Spinal cord (tissue), 10 donors: ENCODE data around the gene ZNF398. TPM values are rescaled to one million over a fixed set of nuclear protein-coding genes. Genes with fewer than 3 reads are reported as not detected.

Experiments
- DNase-seq, 6 donors: peaks; one replicate each; pipeline versions ENCODE4 v3.0.0 to v3.0.0-alpha.2; 2013 to 2015; ENCODE audit warnings: low spot score in 6 of 6, low read depth in 4 of 6
- H3K27ac ChIP-seq: one replicate; pipeline ENCODE4 v1.5.1; 2013; ENCODE audit warnings: low read depth, low read length, control low read depth
- H3K27me3 ChIP-seq: one replicate; pipeline ENCODE4 v1.6.1; 2013; ENCODE audit warnings: low read length; ENCODE audit not compliant: control insufficient read depth, insufficient read depth
- H3K36me3 ChIP-seq: one replicate; pipeline ENCODE4 v1.6.1; 2013; ENCODE audit warnings: low read length; ENCODE audit not compliant: control insufficient read depth, insufficient read depth
- H3K4me1 ChIP-seq: one replicate; pipeline ENCODE4 v1.6.1; 2013; ENCODE audit warnings: low read length; ENCODE audit not compliant: control insufficient read depth, insufficient read depth
- H3K4me3 ChIP-seq: one replicate; pipeline ENCODE4 v1.5.1; 2013; ENCODE audit warnings: low read depth, low read length, control low read depth
- H3K9me3 ChIP-seq: one replicate; pipeline ENCODE4 v1.6.1; 2013; ENCODE audit warnings: low read length; ENCODE audit not compliant: control insufficient read depth, insufficient read depth
- WGBS: methylation state at CpG from one replicate; pipeline ENCODE4 v1.1.5; 2013; ENCODE audit warnings: missing lambda C conversion rate; ENCODE audit not compliant: insufficient coverage; 5-methylcytosine and 5-hydroxymethylcytosine counted together
- polyA plus RNA-seq, 2 donors: library from polyadenylated mRNA; unstranded; fragments of 120-200 nt; gene quantifications; one replicate each; pipeline ENCODE4 v1.2.1, GENCODE V29; 2013; ENCODE audit not compliant: insufficient read length in 2 of 2
- small RNA-seq: library from RNA; depleted of rRNA; stranded (forward); fragments of <200 nt; gene quantifications from one replicate; pipeline ENCODE3, GENCODE V24; 2014; ENCODE audit warnings: low replicate concordance
- total RNA-seq, 2 donors: library from RNA; depleted of rRNA in 1 of 2; stranded (reverse); fragments of 120-200 nt in 1 of 2; fragments of >200 nt in 1 of 2; gene quantifications; one replicate each; pipeline versions ENCODE4 v1.2.3 to v1.2.4, GENCODE V29; 2013 to 2014
- donor health status: healthy.

ZNF398 gene
- total and polyA plus RNA-seq, 4 donors, result 15.1 to 16.2 (median 15.5) TPM

DNA sequence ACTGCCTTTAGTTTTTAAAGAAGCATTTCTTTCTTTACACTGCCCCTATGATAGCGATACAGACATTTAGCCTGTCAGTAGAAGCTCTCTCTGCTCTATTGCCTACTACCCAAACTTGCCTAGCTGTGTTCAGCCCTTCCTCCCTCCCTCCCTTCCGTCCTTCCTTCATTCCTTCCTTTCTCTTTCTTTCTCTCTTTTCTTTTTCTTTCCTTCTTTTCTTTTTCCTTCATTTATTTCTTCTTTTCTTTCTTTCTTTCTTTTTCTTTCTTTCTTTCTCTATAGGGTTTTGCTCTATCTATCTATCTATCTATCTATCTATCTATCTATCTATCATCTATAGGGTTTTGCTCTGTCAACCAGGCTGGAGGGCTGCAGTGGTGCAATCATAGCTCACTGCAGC is 85.1 kb downstream of the ZNF398 start:
- no peaks in the 10 kb centered on the region for H3K27me3 ChIP-seq
- H3K36me3 ChIP-seq, result no peaks in the 10 kb centered on the region
- DNase-seq, result no peak
- H3K4me1 ChIP-seq, result no peaks in the 10 kb centered on the region
- no peak overlapping the region for H3K4me3 ChIP-seq
- H3K27ac ChIP-seq, result no peak overlapping the region
- WGBS, result 82% methylated on average over 2 of the region's 2 CpGs
- H3K9me3 ChIP-seq, result no peaks in the 10 kb centered on the region

Small RNAs within 50 kb of the gene (small RNA-seq; reads per million reads assigned to genes)
- gene AC004890.1, result not detected
- gene RN7SL521P, result 4.9 reads per million, percentile 94 among the genes with 10 or more reads in this experiment

Other genes with a start within 250 kb of the ZNF398 start
- gene PDIA4, start 118.9 kb upstream of the ZNF398 start, total RNA-seq, result 100 to 1,000 TPM in 1 of 2 donors, 10 to 100 TPM in 1; 84.5 to 123 TPM
- 10 to 100 TPM; 80.2 to 86.4 TPM for gene PDIA4, start 118.9 kb upstream of the ZNF398 start, polyA plus RNA-seq
- 1 to 10 TPM; 9.6 to 9.7 TPM for gene ZNF786, start 56.7 kb upstream of the ZNF398 start, total RNA-seq
- 10 to 100 TPM; 10.2 to 10.8 TPM for gene ZNF786, start 56.7 kb upstream of the ZNF398 start, polyA plus RNA-seq
- 1 to 10 TPM; 5.7 to 5.8 TPM for gene ZNF425, start 21.1 kb upstream of the ZNF398 start, total RNA-seq
- gene ZNF425, start 21.1 kb upstream of the ZNF398 start, polyA plus RNA-seq, result 1 to 10 TPM; 6.1 to 6.3 TPM
- 10 to 100 TPM; 17.8 to 19.1 TPM for gene ZNF282, start 48.1 kb downstream of the ZNF398 start, total RNA-seq
- 10 to 100 TPM; 29.0 to 35.0 TPM for gene ZNF282, start 48.1 kb downstream of the ZNF398 start, polyA plus RNA-seq
- 1 to 10 TPM; 5.4 to 6.8 TPM for gene ZNF212, start 92.2 kb downstream of the ZNF398 start, total RNA-seq
- 10 to 100 TPM; 12.3 to 16.6 TPM for gene ZNF212, start 92.2 kb downstream of the ZNF398 start, polyA plus RNA-seq
- 10 to 100 TPM in 1 of 2 donors, 1 to 10 TPM in 1; 7.8 to 17.2 TPM for gene ZNF783, start 114.7 kb downstream of the ZNF398 start, total RNA-seq
- 10 to 100 TPM; 21.4 to 26.6 TPM for gene ZNF783, start 114.7 kb downstream of the ZNF398 start, polyA plus RNA-seq